Transverse colon (tissue), 4 donors: ENCODE results near the gene TROAP.

ENCODE experiments used
- EP300 ChIP-seq: sonication (generic); formaldehyde crosslinking; IDR thresholded peaks from one replicate; pipeline ENCODE4 v1.6.1; 2017; ENCODE audit warnings: antibody characterized with exemption, low read depth
- POLR2A ChIP-seq: fragments of 450-650 bp; IDR thresholded peaks from one replicate; pipeline ENCODE4 v1.6.1; 2016; ENCODE audit warnings: antibody characterized with exemption, mild to moderate bottlenecking, moderate library complexity
- POLR2AphosphoS5 ChIP-seq, 3 donors: sonication (generic); formaldehyde crosslinking; IDR thresholded peaks; one replicate each; pipeline ENCODE4 v1.6.1; 2016; ENCODE audit warnings: antibody characterized with exemption in 3 of 3
- TF ChIP-seq, protein P1 (sequence below), 5 experiments: fragments of 200-600 bp in 3 of 5; fragments of 450-650 bp in 2 of 5; sonication (generic) in 3 of 5; IDR thresholded peaks; 1 replicate in 2 of 5; 2 replicates in 3 of 5; pipeline ENCODE4 v1.5.1; 2016 to 2017; ENCODE audit warnings: antibody characterized with exemption in 5 of 5, inconsistent platforms in 3 of 5, mild to moderate bottlenecking in 2 of 5, moderate library complexity in 1 of 5

DNA sequence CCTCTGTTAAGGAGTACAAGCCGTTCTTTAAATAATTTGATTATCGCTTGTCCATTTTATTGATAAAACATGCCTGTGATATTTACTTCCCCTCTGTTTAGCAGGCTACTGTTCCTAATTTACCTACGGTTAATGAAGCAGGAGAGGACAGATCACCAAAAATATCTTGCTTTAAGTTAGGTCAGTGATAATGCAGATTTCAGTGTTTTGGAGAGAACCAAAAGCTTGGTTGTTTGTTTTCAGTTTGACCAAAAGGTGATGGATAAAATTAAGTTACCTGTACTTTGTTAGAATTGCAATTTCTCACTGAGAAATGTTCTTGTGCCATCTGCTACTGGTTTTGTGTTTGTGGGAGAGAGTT, 45.2 kb downstream of the TROAP start:
- TF ChIP-seq POLR2A (no peak), POLR2AphosphoS5 (IDR thresholded peaks at IDR 0.05) (no peak), EP300 (no peak)
- TF ChIP-seq, protein P1, sequence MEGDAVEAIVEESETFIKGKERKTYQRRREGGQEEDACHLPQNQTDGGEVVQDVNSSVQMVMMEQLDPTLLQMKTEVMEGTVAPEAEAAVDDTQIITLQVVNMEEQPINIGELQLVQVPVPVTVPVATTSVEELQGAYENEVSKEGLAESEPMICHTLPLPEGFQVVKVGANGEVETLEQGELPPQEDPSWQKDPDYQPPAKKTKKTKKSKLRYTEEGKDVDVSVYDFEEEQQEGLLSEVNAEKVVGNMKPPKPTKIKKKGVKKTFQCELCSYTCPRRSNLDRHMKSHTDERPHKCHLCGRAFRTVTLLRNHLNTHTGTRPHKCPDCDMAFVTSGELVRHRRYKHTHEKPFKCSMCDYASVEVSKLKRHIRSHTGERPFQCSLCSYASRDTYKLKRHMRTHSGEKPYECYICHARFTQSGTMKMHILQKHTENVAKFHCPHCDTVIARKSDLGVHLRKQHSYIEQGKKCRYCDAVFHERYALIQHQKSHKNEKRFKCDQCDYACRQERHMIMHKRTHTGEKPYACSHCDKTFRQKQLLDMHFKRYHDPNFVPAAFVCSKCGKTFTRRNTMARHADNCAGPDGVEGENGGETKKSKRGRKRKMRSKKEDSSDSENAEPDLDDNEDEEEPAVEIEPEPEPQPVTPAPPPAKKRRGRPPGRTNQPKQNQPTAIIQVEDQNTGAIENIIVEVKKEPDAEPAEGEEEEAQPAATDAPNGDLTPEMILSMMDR (IDR thresholded peaks at IDR 0.05), result no peak
